Measurements from ENCODE around the gene GLB1L3. TPM values are rescaled to one million over a fixed set of nuclear protein-coding genes. Genes with fewer than 3 reads are reported as not detected.

Gene GLB1L3
- total RNA-seq, 1 experiment from 2014 or later = not detected

DNA sequence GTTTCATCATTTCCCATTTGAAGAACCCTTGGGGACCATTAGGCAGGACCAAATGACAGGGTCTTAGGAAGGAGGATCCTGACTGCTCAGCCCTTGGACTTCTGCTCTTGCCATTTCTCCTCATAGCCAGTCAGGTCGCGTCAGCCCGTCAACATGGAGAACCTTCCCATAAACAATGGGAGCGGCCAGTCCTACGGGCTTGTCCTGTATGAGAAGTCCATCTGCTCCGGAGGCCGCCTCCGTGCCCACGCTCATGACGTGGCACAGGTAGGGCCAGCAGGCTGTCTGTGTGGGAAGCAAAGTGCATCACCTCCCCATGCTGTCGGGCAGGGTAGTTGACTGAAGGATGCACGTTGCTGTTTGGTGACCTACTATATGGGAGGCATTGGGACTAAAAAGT lies 36.0 kb downstream of the GLB1L3 start:
- TF ChIP-seq ZNF274 (IDR thresholded peaks at IDR 0.05; ENCODE audit: low read depth, low read length) (no peak), SIN3A (IDR thresholded peaks at IDR 0.05; ENCODE audit: low read depth) (no peak), YY1 (IDR thresholded peaks at IDR 0.05; ENCODE audit: extremely low read depth, insufficient replicate concordance, low read depth, low read length) (no peak), CEBPB (IDR thresholded peaks at IDR 0.05; ENCODE audit: low read depth) (no peak), RAD21 (IDR thresholded peaks at IDR 0.05; ENCODE audit: low read depth) (no peak), FOSL1 (IDR thresholded peaks at IDR 0.05; ENCODE audit: low read depth) (no peak), EGR1 (IDR thresholded peaks at IDR 0.05; ENCODE audit: low read depth) (no peak), SP1 (IDR thresholded peaks at IDR 0.05; ENCODE audit: low read depth) (no peak)
- Histone ChIP-seq H3K4me3 (replicated peaks in 1 of 2; ENCODE audit: low read depth in 1 of 2, low read length in 2 of 2) (no peak overlapping the region), H3K27me3 (ENCODE audit: insufficient read depth, low read length) (no peaks in the 10 kb centered on the region), H3K27ac (ENCODE audit: low read depth, low read length) (no peak overlapping the region), H3K36me3 (ENCODE audit: control insufficient read depth in 1 of 2, insufficient read depth in 2 of 2, low read length in 2 of 2) (no peaks in the 10 kb centered on the region), H3K9me3 (ENCODE audit: control insufficient read depth in 1 of 2, insufficient read depth in 1 of 2, low read depth in 1 of 2, low read length in 2 of 2) (no peaks in the 10 kb centered on the region), H3K4me1 (ENCODE audit: control insufficient read depth in 1 of 2, insufficient read depth in 2 of 2, low read length in 2 of 2) (no peaks in the 10 kb centered on the region), H3K4me2 (ENCODE audit: low read length) (no peak overlapping the region), H4K20me1 (ENCODE audit: insufficient read depth) (no peaks in the 10 kb centered on the region), H3K9ac (ENCODE audit: low read length) (no peak overlapping the region), H3K79me2 (ENCODE audit: insufficient read depth, low read length) (no peaks in the 10 kb centered on the region), H3K9me2 (ENCODE audit: insufficient read depth) (no peaks in the 10 kb centered on the region), H2AFZ (ENCODE audit: low read depth, low read length, poor library complexity, severe bottlenecking) (no peak overlapping the region)
- ChIA-PET CTCF (no interaction called here), RAD21 (ENCODE audit: low non-redundant PET in 1 of 2, low total read pairs in 2 of 2, uncharacterized antibody in 2 of 2, unreplicated experiment in 2 of 2) (no interaction called here), POLR2A (no interaction called here)
- intact Hi-C loops (cut with micrococcal nuclease) = no loop called here
- BruUV-seq (replicated peaks) = no TSS peak
- no peak for DNase-seq (ENCODE audit: low read depth, low spot score)
- no peak for ATAC-seq

GRCh38 chr11:134312807-134313206 lies 36.6 kb downstream of the GLB1L3 start:
- CTCF ChIA-PET = no interaction called here
- Histone ChIP-seq H4K20me1 (ENCODE audit: insufficient read depth) (no peaks in the 10 kb centered on the region), H3K9me2 (ENCODE audit: insufficient read depth) (no peaks in the 10 kb centered on the region), H3K79me2 (ENCODE audit: insufficient read depth, low read length) (no peaks in the 10 kb centered on the region), H3K4me1 (ENCODE audit: control insufficient read depth in 1 of 2, insufficient read depth in 2 of 2, low read length in 2 of 2) (no peaks in the 10 kb centered on the region), H3K4me2 (ENCODE audit: low read length) (no peak overlapping the region), H3K9me3 (ENCODE audit: control insufficient read depth in 1 of 2, insufficient read depth in 1 of 2, low read depth in 1 of 2, low read length in 2 of 2) (no peaks in the 10 kb centered on the region), H3K36me3 (ENCODE audit: control insufficient read depth in 1 of 2, insufficient read depth in 2 of 2, low read length in 2 of 2) (no peaks in the 10 kb centered on the region), H3K4me3 (replicated peaks in 1 of 2; ENCODE audit: low read depth in 1 of 2, low read length in 2 of 2) (no peak overlapping the region), H3K27me3 (ENCODE audit: insufficient read depth, low read length) (no peaks in the 10 kb centered on the region), H2AFZ (ENCODE audit: low read depth, low read length, poor library complexity, severe bottlenecking) (no peak overlapping the region), H3K27ac (ENCODE audit: low read depth, low read length) (no peak overlapping the region), H3K9ac (ENCODE audit: low read length) (no peak overlapping the region)
- no peak for DNase-seq (ENCODE audit: low read depth, low spot score)
- no peak for ATAC-seq
- no TSS peak for BruUV-seq (replicated peaks)
- RAD21 ChIA-PET (ENCODE audit: low non-redundant PET in 1 of 2, low total read pairs in 2 of 2, uncharacterized antibody in 2 of 2, unreplicated experiment in 2 of 2) = no interaction called here
- intact Hi-C loops (cut with micrococcal nuclease) = no loop called here
- POLR2A ChIA-PET = no interaction called here
- no peak for TF ChIP-seq ZNF274 (IDR thresholded peaks at IDR 0.05; ENCODE audit: low read depth, low read length)
- TF ChIP-seq JUND (IDR thresholded peaks at IDR 0.05) = no peak
- TF ChIP-seq RAD21 (IDR thresholded peaks at IDR 0.05; ENCODE audit: low read depth) = no peak
- TF ChIP-seq CEBPB (IDR thresholded peaks at IDR 0.05; ENCODE audit: low read depth) = no peak
- TF ChIP-seq POLR2AphosphoS5 (IDR thresholded peaks at IDR 0.05; ENCODE audit: low read depth, low read length) = no peak
- TF ChIP-seq ZFX (IDR thresholded peaks at IDR 0.05) = no peak
- no peak for TF ChIP-seq POLR2A (IDR thresholded peaks at IDR 0.05; ENCODE audit: borderline replicate concordance, extremely low read depth, insufficient read depth, insufficient read length)
- no peak for TF ChIP-seq TCF7L2 (IDR thresholded peaks at IDR 0.05; ENCODE audit: borderline replicate concordance, extremely low read depth, insufficient read depth, insufficient read length)
- no peak for TF ChIP-seq SRF (IDR thresholded peaks at IDR 0.05; ENCODE audit: low read depth)
- TF ChIP-seq ZBTB33 (IDR thresholded peaks at IDR 0.05; ENCODE audit: extremely low read depth, insufficient replicate concordance, low read length) = no peak
- no peak for TF ChIP-seq ATF3 (IDR thresholded peaks at IDR 0.05)
- no peak for TF ChIP-seq MAX (IDR thresholded peaks at IDR 0.05)
- no peak for TF ChIP-seq ELF1 (IDR thresholded peaks at IDR 0.05; ENCODE audit: borderline replicate concordance, low read depth)
- no peak for TF ChIP-seq CBX3 (IDR thresholded peaks at IDR 0.05; ENCODE audit: low read depth)
- TF ChIP-seq EGR1 (IDR thresholded peaks at IDR 0.05; ENCODE audit: low read depth) = no peak
- no peak for TF ChIP-seq EZH2phosphoT487 (IDR thresholded peaks at IDR 0.05; ENCODE audit: borderline replicate concordance)
